Naive B cell (primary cell): Measurements from ENCODE around the gene MEMO1. TPM values are rescaled to one million over a fixed set of nuclear protein-coding genes. Genes with fewer than 3 reads are reported as not detected.
"Not testable (repeated sequence)": the region's sequence is repeated elsewhere in the genome, so short reads cannot be mapped to it uniquely, and the experiment has no call there.

Source experiments
- ATAC-seq, 2 donors: fragments of 150-1000 bp; cut with Tn5 transposase; 2 replicates each; pipeline ENCODE4 v1.10.0; 2021; ENCODE audit warnings: low read depth in 2 of 2, mild to moderate bottlenecking in 2 of 2, moderate library complexity in 2 of 2
- DNase-seq: peaks from one replicate; pipeline ENCODE4 v3.0.0; 2022
- H3K27ac Mint-ChIP-seq, 6 donors: one replicate each; pipeline ENCODE4 v1.8.0; 2020 to 2022; ENCODE audit warnings: mild to moderate bottlenecking in 6 of 6, mixed read lengths in 6 of 6, moderate library complexity in 5 of 6, inconsistent platforms in 2 of 6
- H3K27me3 Mint-ChIP-seq, 3 donors: one replicate each; pipeline ENCODE4 v1.8.0; 2021 to 2022; ENCODE audit warnings: mixed read lengths in 3 of 3, mild to moderate bottlenecking in 1 of 3
- H3K36me3 Mint-ChIP-seq, 2 donors: one replicate each; pipeline ENCODE4 v1.8.0; 2020 to 2022; ENCODE audit warnings: mixed read lengths in 2 of 2, inconsistent platforms in 1 of 2, mild to moderate bottlenecking in 1 of 2
- H3K4me1 Mint-ChIP-seq, 3 donors: one replicate each; pipeline ENCODE4 v1.8.0; 2020 to 2022; ENCODE audit warnings: mixed read lengths in 3 of 3, inconsistent platforms in 1 of 3, mild to moderate bottlenecking in 1 of 3, moderate library complexity in 1 of 3
- H3K4me3 Mint-ChIP-seq, 8 donors: one replicate each; pipeline ENCODE4 v1.8.0; 2020 to 2022; ENCODE audit warnings: mild to moderate bottlenecking in 8 of 8, mixed read lengths in 8 of 8, moderate library complexity in 8 of 8, inconsistent platforms in 2 of 8
- H3K9me3 Mint-ChIP-seq, 7 donors: one replicate each; pipeline ENCODE4 v1.8.0; 2020 to 2022; ENCODE audit warnings: mixed read lengths in 7 of 7, mild to moderate bottlenecking in 5 of 7, inconsistent platforms in 2 of 7, moderate library complexity in 1 of 7
- polyA plus RNA-seq, 6 donors: library from polyadenylated mRNA; unstranded; fragments of 300-500 nt; fragmentation: Illumina TruSeq; gene quantifications; one replicate each; pipeline ENCODE4 v1.2.3, GENCODE V29; 2021; ENCODE audit warnings: low read depth in 6 of 6

MEMO1 gene
- polyA plus RNA-seq, result 10 to 100 TPM; 45.8 to 85.6 (median 53.1) TPM

DNA sequence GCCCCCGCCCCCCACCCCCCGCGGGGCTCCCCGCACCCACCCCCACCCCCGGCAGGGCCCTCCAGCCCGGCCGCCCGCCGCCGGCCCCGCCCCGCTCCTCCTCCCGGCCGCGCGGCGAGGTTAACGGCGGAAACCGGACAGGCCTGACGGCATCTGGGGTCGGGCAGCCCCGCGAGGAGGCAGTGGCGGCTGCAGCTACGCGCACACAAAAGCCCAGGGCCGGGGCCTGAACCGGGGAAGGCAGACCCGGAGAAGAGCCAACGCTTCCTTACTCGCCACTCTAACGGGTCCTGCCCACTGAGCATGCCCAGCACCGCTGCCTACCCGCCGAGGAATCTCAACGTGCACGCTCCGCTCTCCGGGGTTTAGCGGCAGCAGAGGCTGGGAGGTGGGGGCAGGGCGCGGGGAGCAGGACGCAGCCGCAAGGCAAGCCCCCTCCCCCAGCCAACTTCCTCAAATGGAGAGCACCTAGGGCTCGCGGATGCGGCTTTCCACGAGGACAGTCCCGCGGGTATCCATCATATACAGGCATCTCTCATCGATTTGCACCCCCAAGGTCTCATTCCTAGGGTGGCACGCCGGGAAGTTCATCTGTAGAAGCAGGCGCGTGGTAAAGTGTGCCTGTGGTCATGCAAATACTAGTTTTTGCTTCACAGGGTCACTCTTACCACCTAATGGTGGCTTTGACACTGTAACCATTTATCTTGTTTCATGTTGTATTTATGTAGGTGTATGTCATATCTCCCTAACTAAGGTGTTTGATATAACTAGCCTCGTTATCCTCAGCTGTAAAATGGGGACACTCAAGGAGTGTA lies at the start of gene MEMO1:
TSS of gene MEMO1 (minus strand) at position 339 of the 815 bp plus-strand sequence. CDS start 761 bp downstream, outside the sequence.
- Mint-ChIP-seq H3K27ac (peak within 1 kb of the TSS; percentile 94 to 98 (median 96)), H3K4me3 (peak within 1 kb of the TSS; percentile 87 to 98 (median 95)), H3K4me1 (peaks cover 31 to 49% (median 47%) of the 10 kb centered on the region in 3 donors), H3K36me3 (no peaks in the 10 kb centered on the region), H3K27me3 (no peaks in the 10 kb centered on the region), H3K9me3 (no peaks in the 10 kb centered on the region)
- ATAC-seq (peak; percentile 71 to 73), DNase-seq (peak; percentile 98)

DNA sequence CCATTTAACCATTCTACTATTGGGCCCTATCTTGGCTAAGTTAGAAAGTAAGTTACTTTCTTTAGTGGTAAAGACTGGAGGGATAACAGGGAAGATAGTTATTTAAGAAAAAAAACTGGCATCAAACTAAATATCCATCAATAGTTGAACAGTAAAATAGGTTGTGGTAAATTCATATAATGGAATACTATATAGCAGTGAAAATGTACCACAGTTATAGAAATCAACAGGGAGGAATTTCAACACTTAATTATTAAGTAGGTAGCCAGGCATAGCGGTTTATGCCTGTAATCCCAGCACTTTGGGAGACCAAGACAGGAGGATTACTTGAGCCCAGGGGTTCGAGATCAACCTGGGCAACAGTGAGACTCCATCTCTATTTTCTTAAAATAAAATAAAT lies 49.5 kb upstream of the MEMO1 start:
- peak overlapping the region in 1 of 8 donors; percentile 99 for H3K4me3 Mint-ChIP-seq
- H3K36me3 Mint-ChIP-seq, result no peaks in the 10 kb centered on the region
- DNase-seq, result no peak
- ATAC-seq, result no peak
- peaks cover 11 to 20% (median 19%) of the 10 kb centered on the region in 3 donors for H3K4me1 Mint-ChIP-seq
- H3K27ac Mint-ChIP-seq, result no peak overlapping the region
- no peaks in the 10 kb centered on the region for H3K27me3 Mint-ChIP-seq
- no peaks in the 10 kb centered on the region for H3K9me3 Mint-ChIP-seq

DNA sequence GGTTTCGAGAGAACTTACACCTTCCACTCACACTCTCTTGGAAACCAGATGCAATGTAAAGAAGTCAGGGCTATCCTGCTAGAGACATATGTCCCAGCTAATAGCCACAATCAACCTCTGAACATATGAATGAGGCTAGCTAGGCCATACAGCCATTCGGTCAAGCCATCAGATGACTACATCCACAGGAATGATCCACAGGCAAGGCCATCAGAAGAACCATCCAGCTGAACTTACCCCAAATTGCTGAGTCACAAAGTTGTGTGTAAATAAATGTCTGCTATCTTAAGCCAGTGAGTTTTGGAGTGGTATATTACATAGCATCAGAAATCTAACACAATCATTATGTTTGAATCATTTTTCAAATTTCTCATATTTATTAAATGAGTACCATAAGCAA lies 47.3 kb upstream of the MEMO1 start:
- ATAC-seq, result no peak
- DNase-seq, result no peak
- Mint-ChIP-seq H3K4me1 (peaks cover 9 to 17% (median 11%) of the 10 kb centered on the region in 3 donors), H3K4me3 (peak overlapping the region in 1 of 8 donors; percentile 46), H3K27me3 (no peaks in the 10 kb centered on the region), H3K36me3 (no peaks in the 10 kb centered on the region), H3K27ac (no peak overlapping the region), H3K9me3 (no peaks in the 10 kb centered on the region)

DNA sequence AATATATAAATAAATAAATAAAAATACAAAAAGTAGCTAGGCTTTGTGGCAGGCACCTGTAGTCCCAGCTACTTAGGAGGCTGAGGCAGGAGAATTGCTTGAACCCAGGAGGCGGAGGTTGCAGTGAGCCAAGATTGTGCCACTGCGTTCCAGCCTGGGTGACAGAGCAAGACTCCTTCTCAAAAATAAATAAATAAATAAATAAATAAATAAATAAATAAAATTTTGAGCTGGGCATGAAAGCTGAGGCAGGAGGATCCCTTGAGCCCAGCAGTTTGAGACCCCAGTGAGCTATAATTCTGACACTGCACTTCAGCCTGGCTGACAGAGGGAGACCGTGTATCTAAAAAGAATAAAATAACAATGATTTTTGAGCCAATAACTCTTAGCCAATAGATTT lies 43.8 kb upstream of the MEMO1 start:
- not testable (repeated sequence) for H3K9me3 Mint-ChIP-seq, DNase-seq, H3K36me3 Mint-ChIP-seq, ATAC-seq, H3K4me1 Mint-ChIP-seq, H3K27me3 Mint-ChIP-seq, H3K27ac Mint-ChIP-seq, H3K4me3 Mint-ChIP-seq

DNA sequence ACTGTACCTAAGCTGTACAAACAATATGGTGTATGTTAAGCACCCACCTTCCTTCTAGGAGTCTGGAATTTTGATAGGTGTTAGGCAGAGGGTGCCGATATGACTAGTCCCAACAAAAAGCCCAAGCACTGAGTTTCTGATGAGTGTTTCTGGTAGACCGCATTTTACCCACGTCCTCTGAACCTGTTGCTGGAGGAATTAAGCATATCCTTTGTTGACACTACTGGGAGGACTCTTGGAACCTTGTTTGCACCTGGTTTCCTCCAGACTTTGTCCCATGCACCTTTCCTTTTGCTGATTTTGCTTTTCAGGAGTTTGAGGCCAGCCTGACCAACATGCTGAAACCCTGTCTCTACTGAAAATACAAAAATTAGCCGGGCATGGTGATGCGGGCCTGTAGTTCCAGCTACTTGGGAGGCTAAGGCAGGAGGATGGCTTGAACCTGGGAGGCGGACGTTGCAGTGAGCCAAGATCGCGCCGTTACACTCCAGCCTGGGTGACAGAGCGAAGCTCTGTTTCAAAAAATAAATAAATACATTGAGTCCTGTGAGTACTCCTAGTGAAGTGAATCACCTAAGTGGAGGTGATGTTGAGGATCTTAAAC lies 41.1 kb upstream of the MEMO1 start:
- DNase-seq, result no peak

DNA sequence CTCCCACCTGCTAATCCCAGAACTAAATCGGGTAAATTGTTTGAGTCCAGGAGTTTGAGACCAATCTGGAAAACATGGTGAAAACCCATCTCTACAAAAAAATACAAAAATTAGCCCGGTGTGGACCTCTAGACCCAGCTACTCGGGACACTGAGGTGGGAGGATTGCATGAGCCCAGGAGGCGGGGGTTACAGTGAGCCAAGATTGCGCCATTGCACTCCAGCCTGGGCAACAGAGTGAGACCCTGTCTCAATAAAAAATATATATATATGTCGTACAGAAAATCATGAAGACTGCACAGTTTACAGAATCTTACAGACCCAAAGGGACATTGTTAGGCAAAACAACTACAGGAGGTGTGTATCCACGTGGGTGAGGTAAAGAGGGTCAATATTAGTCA lies 32.8 kb upstream of the MEMO1 start:
- Mint-ChIP-seq H3K4me1 (peaks cover 5 to 11% (median 9%) of the 10 kb centered on the region in 3 donors), H3K36me3 (no peaks in the 10 kb centered on the region), H3K27me3 (no peaks in the 10 kb centered on the region), H3K9me3 (no peaks in the 10 kb centered on the region), H3K27ac (no peak overlapping the region), H3K4me3 (no peak overlapping the region)
- DNase-seq (no peak), ATAC-seq (no peak)

More for the DNA sequence above, 41.1 kb upstream of the MEMO1 start:
- no peak for ATAC-seq
- Mint-ChIP-seq H3K36me3 (no peaks in the 10 kb centered on the region), H3K27me3 (no peaks in the 10 kb centered on the region), H3K4me1 (no peaks in the 10 kb centered on the region), H3K9me3 (no peaks in the 10 kb centered on the region), H3K27ac (no peak overlapping the region), H3K4me3 (no peak overlapping the region)

DNA sequence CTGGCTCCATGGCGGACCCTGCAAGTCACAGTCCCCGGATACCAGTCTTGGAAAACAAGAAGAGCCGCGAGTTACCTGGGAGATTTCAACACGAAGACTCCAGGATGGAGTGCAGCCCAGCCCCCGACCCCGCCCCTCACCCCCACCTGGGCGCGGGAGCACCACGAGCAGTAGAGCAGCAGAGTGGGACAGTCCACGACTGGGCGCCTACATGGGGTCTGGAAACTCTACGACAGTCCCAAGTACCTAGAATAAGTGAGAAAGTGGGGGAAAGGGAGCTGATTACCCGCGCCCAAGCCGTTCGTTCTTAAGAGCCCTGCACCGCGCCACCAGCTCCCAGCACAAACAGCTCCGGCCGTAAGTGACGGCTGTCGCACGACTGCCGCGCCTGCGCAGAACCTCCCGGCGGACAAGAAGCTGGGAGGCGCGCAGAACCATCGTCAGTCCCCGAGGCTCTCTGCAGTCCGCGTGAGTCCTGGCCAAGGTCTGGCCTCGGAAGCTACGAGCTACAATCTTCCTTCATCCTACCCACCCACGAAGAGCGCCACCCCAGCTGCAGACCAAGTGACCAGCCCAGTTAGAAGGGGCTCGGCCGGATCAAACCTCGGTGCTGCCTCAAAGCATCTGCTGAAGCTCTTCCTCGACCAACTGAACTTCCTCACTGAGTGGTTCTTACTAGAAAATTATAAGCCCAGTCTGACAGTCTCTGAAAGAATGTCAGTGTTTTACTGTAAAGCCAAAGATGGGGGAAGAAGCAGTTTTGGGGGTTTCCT lies 28.8 kb upstream of the MEMO1 start, which contains the start of gene DPY30:
TSS of gene DPY30 (minus strand) at position 359 of the 773 bp plus-strand sequence. CDS start at position 10, 349 bp downstream.
- H3K4me1 Mint-ChIP-seq, result peaks cover 5 to 20% (median 9%) of the 10 kb centered on the region in 3 donors
- H3K4me3 Mint-ChIP-seq, result peak within 1 kb of the TSS; percentile 86 to 98 (median 93)
- H3K36me3 Mint-ChIP-seq, result no peaks in the 10 kb centered on the region
- ATAC-seq (peak; percentile 88 to 91), DNase-seq (peak; percentile 90)
- H3K27ac Mint-ChIP-seq, result peak within 1 kb of the TSS; percentile 80 to 96 (median 94)
- H3K27me3 Mint-ChIP-seq, result no peaks in the 10 kb centered on the region
- H3K9me3 Mint-ChIP-seq, result no peaks in the 10 kb centered on the region

DNA sequence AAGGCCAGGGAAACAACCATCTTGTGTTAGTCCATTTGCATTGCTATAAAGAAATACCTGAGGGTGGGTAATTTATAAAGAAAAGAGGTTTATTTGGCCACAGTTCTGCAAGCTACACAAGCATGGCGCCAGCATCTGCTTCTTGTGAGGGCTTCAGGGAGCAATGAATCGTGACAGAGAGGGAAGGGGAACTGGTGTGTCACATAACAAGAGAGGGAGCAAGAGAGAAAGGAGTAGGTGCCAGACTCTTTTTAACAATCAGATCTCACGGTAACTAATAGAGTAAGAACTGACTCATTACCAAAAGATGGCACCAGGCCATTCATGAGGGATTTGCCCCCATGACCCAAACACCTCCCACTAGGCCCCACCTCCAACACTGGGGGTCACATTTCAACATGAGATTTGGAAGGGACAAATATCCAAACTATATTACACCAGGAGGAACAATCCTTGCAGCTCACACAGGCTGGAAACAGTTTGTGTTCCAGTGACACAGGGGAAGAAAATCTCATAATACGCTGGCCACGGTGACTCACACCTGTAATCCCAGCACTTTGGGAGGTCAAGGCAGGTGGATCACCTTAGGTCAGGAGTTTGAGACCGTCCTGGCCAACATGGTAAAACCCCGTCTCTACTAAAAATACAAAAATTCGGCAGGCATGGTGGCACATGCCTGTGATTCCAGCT lies 23.5 kb upstream of the MEMO1 start:
- Mint-ChIP-seq H3K36me3 (peaks cover 12 to 17% of the 10 kb centered on the region in 2 donors), H3K4me1 (peaks cover 19 to 33% (median 22%) of the 10 kb centered on the region in 3 donors), H3K4me3 (peak overlapping the region in 3 of 8 donors; percentile 12 to 57 (median 22)), H3K27ac (peak overlapping the region in 4 of 6 donors; percentile 15 to 82 (median 25))
- ATAC-seq, result peak in 1 of 2 donors; percentile 44
- not testable (repeated sequence) for H3K9me3 Mint-ChIP-seq, DNase-seq, H3K27me3 Mint-ChIP-seq

DNA sequence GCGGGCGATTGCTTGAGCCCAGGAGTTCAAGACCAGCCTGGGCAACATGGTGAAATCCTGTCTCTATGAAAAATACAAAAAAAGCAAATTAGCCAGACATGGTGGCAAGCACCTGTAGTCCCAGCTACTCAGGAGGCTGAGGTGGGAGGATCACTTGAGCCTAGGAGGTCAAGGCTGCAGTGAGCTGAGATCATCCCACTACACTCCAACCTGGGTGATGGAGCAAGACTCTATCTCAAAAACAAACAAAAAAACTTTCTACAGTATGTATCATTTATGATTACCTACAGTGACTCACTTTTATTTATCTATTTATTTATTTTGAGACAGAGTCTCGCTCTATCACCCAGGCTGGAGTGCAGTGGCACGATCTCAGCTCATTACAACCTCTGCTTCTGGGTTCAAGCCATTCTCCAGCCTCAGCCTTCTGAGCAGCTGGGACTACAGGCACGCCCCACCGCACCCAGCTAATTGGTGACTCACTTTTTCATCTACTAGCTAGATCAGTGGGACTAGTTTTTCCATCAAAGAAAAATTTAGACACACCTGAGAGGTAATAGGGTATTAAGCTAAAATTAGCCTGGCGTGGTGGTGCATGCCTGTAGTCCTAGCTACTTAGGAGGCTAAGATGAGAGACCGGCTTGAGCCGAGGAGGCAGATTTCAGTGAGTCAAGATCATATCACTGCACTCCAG lies 8.1 kb upstream of the MEMO1 start:
- DNase-seq, ATAC-seq, H3K9me3 Mint-ChIP-seq, H3K4me3 Mint-ChIP-seq, H3K27me3 Mint-ChIP-seq, H3K27ac Mint-ChIP-seq, H3K4me1 Mint-ChIP-seq: not testable (repeated sequence)
- peaks cover 0 to 18% of the 10 kb centered on the region in 2 donors for H3K36me3 Mint-ChIP-seq

DNA sequence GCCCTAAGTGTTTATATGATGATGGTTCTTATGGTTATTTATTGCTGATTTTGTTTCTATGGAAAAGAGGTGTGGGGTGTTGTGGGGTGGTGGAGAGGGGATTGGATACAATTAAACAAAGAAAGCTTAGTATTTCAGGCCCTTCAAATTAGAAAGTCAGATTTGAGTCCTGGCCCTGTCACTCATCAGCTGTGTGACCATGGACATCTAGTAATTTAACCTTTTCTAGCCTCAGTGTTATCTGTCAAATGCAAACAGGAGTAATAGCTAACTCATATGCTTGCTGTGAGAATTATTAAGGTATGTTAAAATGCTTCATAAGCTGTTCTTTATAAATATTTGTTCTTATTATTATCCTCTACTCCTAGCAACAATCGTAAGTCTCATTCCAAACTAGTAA lies 2.1 kb upstream of the MEMO1 start:
- Mint-ChIP-seq H3K27me3 (no peaks in the 10 kb centered on the region), H3K27ac (peak overlapping the region in 4 of 6 donors; percentile 27 to 96 (median 54)), H3K36me3 (peaks cover 0 to 8% of the 10 kb centered on the region in 2 donors), H3K4me1 (peaks cover 15 to 30% (median 29%) of the 10 kb centered on the region in 3 donors), H3K4me3 (peak overlapping the region in 2 of 8 donors; percentile 21 to 79), H3K9me3 (no peaks in the 10 kb centered on the region)
- DNase-seq (no peak), ATAC-seq (no peak)

DNA sequence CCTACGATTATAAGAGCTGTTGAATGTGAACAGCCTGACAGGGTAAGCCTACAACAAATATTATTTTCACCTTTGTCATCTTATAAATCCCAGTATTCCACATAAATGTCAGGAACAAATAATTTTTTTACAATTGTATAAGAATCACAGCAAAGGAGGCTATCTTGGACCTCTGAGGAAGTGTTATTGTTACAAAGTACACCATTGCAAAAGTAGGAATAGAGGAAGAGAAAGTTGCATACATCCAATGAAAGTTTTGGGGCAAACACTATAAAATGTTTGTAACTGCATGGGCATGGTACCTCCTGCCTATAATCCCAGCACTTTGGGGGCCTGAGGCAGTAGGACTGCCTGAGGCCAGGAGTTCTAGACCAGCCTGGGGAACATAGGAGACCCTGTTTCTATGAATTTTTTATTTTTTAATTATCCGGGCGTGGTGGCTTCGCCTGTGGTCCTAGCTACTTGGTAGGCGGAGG lies 715 bp upstream of the MEMO1 start:
- Mint-ChIP-seq H3K4me1 (peaks cover 27 to 42% (median 41%) of the 10 kb centered on the region in 3 donors), H3K4me3 (peak overlapping the region; percentile 87 to 98 (median 95)), H3K9me3 (no peaks in the 10 kb centered on the region), H3K36me3 (peaks cover 0 to 3% of the 10 kb centered on the region in 2 donors), H3K27me3 (no peaks in the 10 kb centered on the region), H3K27ac (peak overlapping the region; percentile 39 to 98 (median 96))
- no peak for ATAC-seq
- peak; percentile 13 for DNase-seq

DNA sequence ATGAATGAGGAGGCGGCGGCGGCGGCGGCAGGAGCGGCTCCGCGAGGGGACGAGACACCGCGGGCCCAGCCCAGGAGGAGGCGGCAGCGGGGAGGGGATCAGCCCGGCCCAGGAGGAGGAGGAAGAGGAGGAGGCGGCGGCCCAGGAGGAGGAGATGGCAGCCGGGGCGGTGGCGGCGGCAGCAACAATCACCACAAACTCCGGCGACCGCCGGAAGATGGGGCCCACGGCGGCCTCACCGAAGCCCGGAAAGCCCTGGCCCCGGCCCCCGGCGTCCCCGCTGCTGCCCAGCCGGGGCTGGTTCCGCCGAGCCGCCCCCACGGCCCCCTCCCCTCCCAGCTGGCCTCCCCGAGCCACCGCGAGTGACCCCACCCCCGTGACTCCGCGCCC lies 533 bp downstream of the MEMO1 start:
- H3K27me3 Mint-ChIP-seq, H3K9me3 Mint-ChIP-seq, H3K36me3 Mint-ChIP-seq: not testable (repeated sequence)
- H3K4me1 Mint-ChIP-seq, result peaks cover 37 to 55% (median 53%) of the 10 kb centered on the region in 3 donors
- ATAC-seq (peak; percentile 60), DNase-seq (peak; percentile 71)
- H3K27ac Mint-ChIP-seq, result peak overlapping the region in 2 of 6 donors; percentile 77 to 96
- peak overlapping the region in 7 of 8 donors; percentile 49 to 89 (median 68) for H3K4me3 Mint-ChIP-seq
